ENCODE measurements around the gene CHPT1.
A peak's percentile ranks its signal among the peaks of the same experiment; 100 is the strongest.
"Not testable (repeated sequence)": the region's sequence is repeated elsewhere in the genome, so short reads cannot be mapped to it uniquely, and the experiment has no call there.

CHPT1 gene

GRCh38 chr12:101697197-101697929 is at the start of gene CHPT1:
CHPT1 (plus strand) TSS chr12:101697640; CDS start chr12:101697862, 222 bp downstream.
- peak; percentile 46 for DNase-seq

- DNase-seq = no peak
These were observed 49.7 kb upstream of the CHPT1 start for GRCh38 chr12:101647711-101648110.

GRCh38 chr12:101648195-101648594 is 49.2 kb upstream of the CHPT1 start:
- no peak for DNase-seq

GRCh38 chr12:101650346-101651117 is 46.9 kb upstream of the CHPT1 start:
- DNase-seq = no peak

GRCh38 chr12:101653030-101653429 is 44.4 kb upstream of the CHPT1 start:
- no peak for DNase-seq

- DNase-seq = no peak
These were observed 43.9 kb upstream of the CHPT1 start for GRCh38 chr12:101653503-101653902.

GRCh38 chr12:101654442-101654841 is 43.0 kb upstream of the CHPT1 start:
- no peak for DNase-seq

GRCh38 chr12:101655393-101655792 is 42.0 kb upstream of the CHPT1 start:
- no peak for DNase-seq

- not testable (repeated sequence) for DNase-seq
These were observed 36.8 kb upstream of the CHPT1 start for GRCh38 chr12:101660662-101661061.

GRCh38 chr12:101663298-101663697 is 34.1 kb upstream of the CHPT1 start:
- DNase-seq = no peak

- DNase-seq = no peak
These were observed 32.4 kb upstream of the CHPT1 start for GRCh38 chr12:101664992-101665391.

- DNase-seq = no peak
These were observed 31.2 kb upstream of the CHPT1 start for GRCh38 chr12:101666052-101666728.

- DNase-seq = no peak
These were observed 29.8 kb upstream of the CHPT1 start for GRCh38 chr12:101667591-101667990.

GRCh38 chr12:101670007-101670671 is 27.3 kb upstream of the CHPT1 start:
- no peak for DNase-seq

GRCh38 chr12:101671157-101671791 is 26.2 kb upstream of the CHPT1 start:
- no peak for DNase-seq

GRCh38 chr12:101671833-101672232 is 25.6 kb upstream of the CHPT1 start:
- no peak for DNase-seq

- DNase-seq = no peak
These were observed 21.9 kb upstream of the CHPT1 start for GRCh38 chr12:101675555-101675954.

- DNase-seq = not testable (repeated sequence)
These were observed 20.9 kb upstream of the CHPT1 start for GRCh38 chr12:101676497-101676896.

- no peak for DNase-seq
These were observed 19.4 kb upstream of the CHPT1 start for GRCh38 chr12:101678081-101678480.

- no peak for DNase-seq
These were observed 17.2 kb upstream of the CHPT1 start for GRCh38 chr12:101680240-101680639.

- DNase-seq = no peak
These were observed 16.8 kb upstream of the CHPT1 start for GRCh38 chr12:101680647-101681046.

GRCh38 chr12:101681627-101682026 is 15.8 kb upstream of the CHPT1 start:
- DNase-seq = not testable (repeated sequence)

GRCh38 chr12:101685092-101685491 is 12.3 kb upstream of the CHPT1 start:
- no peak for DNase-seq

Data from NCI-H2107 (cell line).